ENCODE data around the gene CDK2AP2.
A peak's percentile ranks its signal among the peaks of the same experiment; 100 is the strongest.
"Not testable (repeated sequence)": the region's sequence is repeated elsewhere in the genome, so short reads cannot be mapped to it uniquely, and the experiment has no call there.

The CDK2AP2 gene

GRCh38 chr11:67489203-67489884, 18.6 kb downstream of the CDK2AP2 start:
- no peak for DNase-seq

- no peak for DNase-seq
These were observed 21.3 kb downstream of the CDK2AP2 start for GRCh38 chr11:67486481-67487195.

- DNase-seq = peak; percentile 59
These were observed 22.0 kb downstream of the CDK2AP2 start for GRCh38 chr11:67485873-67486361.

GRCh38 chr11:67484847-67485311, 23.1 kb downstream of the CDK2AP2 start:
- DNase-seq = no peak

DNA sequence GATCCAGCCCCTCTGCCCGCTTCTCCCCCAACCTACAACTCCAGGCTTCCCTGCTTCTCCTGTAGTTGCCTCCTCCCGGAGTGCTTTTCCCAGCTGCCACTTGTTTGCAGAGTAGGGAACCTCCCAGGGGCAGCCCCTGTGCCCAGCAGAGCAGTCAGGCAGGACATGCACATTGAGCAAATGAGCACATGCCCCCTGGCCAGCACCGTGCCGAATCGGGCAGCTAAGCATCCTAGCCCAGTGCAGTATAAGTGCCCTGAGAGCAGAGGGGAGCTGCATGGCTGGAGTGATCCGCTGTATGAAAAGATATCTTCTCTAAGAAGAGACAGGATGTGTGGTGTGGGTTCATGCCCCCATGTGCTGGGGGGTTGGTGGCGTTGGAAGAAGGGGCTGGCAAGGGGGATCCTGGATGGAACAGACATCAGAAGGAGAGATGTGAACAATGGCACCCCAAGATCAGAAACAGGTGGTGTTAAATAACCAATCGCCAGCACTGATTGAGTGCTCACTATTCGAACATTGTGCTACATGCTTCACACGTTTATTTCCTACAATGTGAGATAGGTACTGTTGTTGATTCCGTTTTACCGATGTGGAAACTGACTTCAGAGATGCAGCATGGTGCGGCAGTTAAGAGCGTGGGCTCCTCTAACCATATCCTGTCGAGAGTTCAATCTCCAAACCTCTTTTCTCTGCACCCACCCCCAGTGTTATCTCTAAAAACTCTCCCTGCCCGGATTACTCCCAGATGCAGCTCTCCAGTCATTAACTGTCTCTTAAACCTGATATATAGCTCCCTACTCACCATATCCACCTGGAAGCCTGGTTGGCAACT, 23.9 kb downstream of the CDK2AP2 start:
- no peak for DNase-seq

GRCh38 chr11:67482827-67483798, 24.8 kb downstream of the CDK2AP2 start, which contains the start of gene AIP:
Gene AIP, plus strand, starts transcription at chr11:67483026. Its CDS starts 133 bp downstream, at chr11:67483159.
- peak; percentile 94 for DNase-seq

GRCh38 chr11:67482275-67482826, 25.6 kb downstream of the CDK2AP2 start:
- no peak for DNase-seq

GRCh38 chr11:67477344-67478050, 30.5 kb downstream of the CDK2AP2 start:
- not testable (repeated sequence) for DNase-seq

DNA sequence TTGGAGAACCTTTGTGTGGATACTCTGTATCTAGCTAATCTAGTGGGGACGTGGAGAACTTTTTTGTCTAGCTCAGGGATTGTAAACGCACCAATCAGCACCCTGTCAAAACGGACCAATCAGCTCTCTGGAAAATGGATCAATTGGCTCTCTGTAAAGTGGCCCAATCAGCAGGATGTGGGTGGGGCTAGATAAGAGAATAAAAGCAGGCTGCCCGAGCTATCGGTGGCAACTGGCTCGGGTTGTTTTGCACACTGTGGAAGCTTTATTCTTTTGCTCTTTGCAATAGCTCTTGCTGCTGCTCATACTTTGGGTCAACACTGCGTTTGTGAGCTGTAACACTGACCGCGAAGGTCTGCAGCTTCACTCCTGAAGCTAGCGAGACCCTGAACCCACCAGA, 31.3 kb downstream of the CDK2AP2 start:
- not testable (repeated sequence) for DNase-seq

DNA sequence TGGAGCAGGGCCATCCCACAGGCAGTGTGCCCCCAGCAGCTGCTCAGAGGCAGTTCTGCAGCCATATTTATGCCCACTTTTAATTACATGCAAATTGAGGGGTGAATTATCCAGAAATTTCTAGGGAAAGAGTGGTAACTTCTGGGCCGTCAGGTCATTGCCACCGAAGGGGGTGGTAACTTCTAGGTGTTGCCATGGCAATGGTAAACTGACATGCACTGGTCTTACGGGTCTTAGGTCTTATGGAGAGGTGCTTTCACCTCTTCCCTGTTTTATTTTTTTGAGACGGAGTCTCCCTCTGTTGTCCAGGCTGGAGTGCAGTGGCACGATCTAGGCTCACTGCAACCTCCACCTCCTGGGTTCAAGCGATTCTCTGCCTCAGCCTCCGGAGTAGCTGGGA, 35.1 kb downstream of the CDK2AP2 start:
- DNase-seq = no peak

- no peak for DNase-seq
These were observed 37.5 kb downstream of the CDK2AP2 start for GRCh38 chr11:67470337-67471002.

DNA sequence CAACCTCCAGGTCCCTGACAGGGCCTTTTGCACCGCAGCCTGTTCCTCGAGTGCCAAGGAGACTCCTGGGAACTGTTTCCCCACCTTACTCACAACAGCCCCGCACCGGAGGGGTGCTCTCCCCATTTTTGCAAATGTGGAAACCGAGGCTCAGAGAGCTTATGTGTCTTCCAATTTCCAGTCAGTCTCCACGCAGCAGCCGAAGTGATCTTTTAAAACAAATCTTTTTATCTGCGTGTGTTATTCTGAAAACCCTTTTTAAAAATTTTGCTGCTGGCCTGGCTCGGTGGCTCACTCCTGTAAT, 38.5 kb downstream of the CDK2AP2 start:
- no peak for DNase-seq

GRCh38 chr11:67468759-67469507, 39.0 kb downstream of the CDK2AP2 start, which contains the start of gene TMEM134:
Gene TMEM134, minus strand, starts transcription at chr11:67469251. Its CDS starts 59 bp downstream, at chr11:67469192.
- peak; percentile 89 for DNase-seq

GRCh38 chr11:67468456-67468758, 39.6 kb downstream of the CDK2AP2 start:
- DNase-seq = no peak

- DNase-seq = no peak
These were observed 39.9 kb downstream of the CDK2AP2 start for GRCh38 chr11:67468056-67468455.

- no peak for DNase-seq
These were observed 40.8 kb downstream of the CDK2AP2 start for GRCh38 chr11:67466962-67467771.

DNA sequence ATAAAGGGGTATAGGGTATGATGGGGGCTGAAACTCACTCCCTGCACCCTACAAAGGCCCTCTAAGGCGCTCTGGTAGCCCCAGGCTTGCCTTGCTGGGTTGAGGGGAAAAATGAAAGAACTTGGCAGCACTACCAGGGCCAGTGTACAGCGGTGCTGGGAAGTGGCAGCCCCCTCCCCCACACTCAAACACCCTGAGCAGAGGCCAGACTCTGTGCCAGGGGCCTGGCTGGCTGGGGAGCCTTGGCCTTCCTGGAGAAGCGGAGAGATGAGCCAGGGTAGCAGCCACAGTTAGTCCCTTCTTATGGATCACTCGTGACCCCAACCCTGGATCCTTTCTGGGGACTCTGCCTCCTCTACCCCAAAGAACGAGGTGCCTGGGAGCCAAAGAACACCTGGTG, 41.6 kb downstream of the CDK2AP2 start:
- DNase-seq = no peak

GRCh38 chr11:67465530-67465929, 42.4 kb downstream of the CDK2AP2 start:
- DNase-seq = not testable (repeated sequence)

DNA sequence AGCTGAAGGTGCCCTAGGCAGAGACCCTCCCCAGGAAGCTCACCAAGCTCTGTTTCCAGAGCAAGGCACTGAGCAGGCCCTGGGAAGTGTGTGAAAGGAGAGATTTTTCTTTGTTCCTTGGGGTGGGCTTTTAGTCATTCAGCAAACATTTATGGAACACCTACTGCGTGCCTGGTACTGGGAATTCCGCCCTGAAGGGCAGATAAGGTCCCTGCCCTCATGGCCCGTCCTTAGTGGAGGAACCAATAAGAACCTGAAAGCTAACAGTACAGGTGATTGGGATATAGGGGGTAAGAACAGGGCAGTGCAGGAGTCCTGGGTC, 42.8 kb downstream of the CDK2AP2 start:
- DNase-seq = no peak

Measured in NK-92 treated with Interleukin-12 subunit alpha and Interleukin-12 subunit beta, amount 100 ng/mL, for 24 hours (cell line).